Vagina (tissue), 2 donors: ENCODE results near the gene SYP. TPM values are rescaled to one million over a fixed set of nuclear protein-coding genes. Genes with fewer than 3 reads are reported as not detected.

Source experiments
- DNase-seq, 2 donors: peaks; one replicate each; pipeline ENCODE4 v3.0.0-alpha.2; 2017; ENCODE audit errors: extremely low spot score in 2 of 2
- H3K27ac ChIP-seq: fragments of 200-600 bp; sonication (generic); one replicate; pipeline ENCODE4 v1.5.1; 2019
- H3K27me3 ChIP-seq: fragments of 200-600 bp; sonication (generic); one replicate; pipeline ENCODE4 v1.5.1; 2019
- H3K36me3 ChIP-seq, 2 donors: fragments of 200-600 bp; sonication (generic); one replicate each; pipeline ENCODE4 v1.5.1; 2017 to 2019
- H3K4me1 ChIP-seq: fragments of 200-600 bp; sonication (generic); one replicate; pipeline ENCODE4 v1.5.1; 2019
- H3K4me3 ChIP-seq, 2 donors: fragments of 200-600 bp; sonication (generic); 1 replicate in 1 of 2; 2 replicates in 1 of 2; pipeline ENCODE4 v1.5.1; 2016 to 2019
- H3K9me3 ChIP-seq: fragments of 200-600 bp; sonication (generic); one replicate; pipeline ENCODE4 v1.5.1; 2019
- CTCF ChIP-seq, 3 experiments: fragments of 450-650 bp in 2 of 3; fragments of 200-600 bp in 1 of 3; sonication (generic) in 1 of 3; IDR thresholded peaks; one replicate each; pipeline ENCODE4 v1.5.1; 2017 to 2019; ENCODE audit warnings: antibody characterized with exemption in 3 of 3, mild to moderate bottlenecking in 2 of 3, moderate library complexity in 2 of 3
- POLR2A ChIP-seq, 2 donors: fragments of 450-650 bp; IDR thresholded peaks; one replicate each; pipeline ENCODE4 v1.6.1; 2017; ENCODE audit warnings: antibody characterized with exemption in 2 of 2, mild to moderate bottlenecking in 2 of 2, moderate library complexity in 2 of 2
- POLR2AphosphoS5 ChIP-seq, 2 donors: sonication (generic); formaldehyde crosslinking; IDR thresholded peaks; one replicate each; pipeline ENCODE4 v1.9.0; 2017; ENCODE audit warnings: antibody characterized with exemption in 2 of 2, mild to moderate bottlenecking in 2 of 2, low read depth in 1 of 2; ENCODE audit not compliant: insufficient read depth in 1 of 2
- intact Hi-C: fragments of 100-400 bp; cut with DNase I; formaldehyde crosslinking; loops from one replicate; pipeline ENCODE4 v1.15.1; 2023
- total RNA-seq: library from RNA; depleted of rRNA; stranded (reverse); fragments of >200 nt; gene quantifications from one replicate; pipeline ENCODE4 v1.2.3, GENCODE V29; 2016

SYP gene
- total RNA-seq, 1 donor from 2014 or later, result 11.0 TPM

- no peak for TF ChIP-seq POLR2A (IDR thresholded peaks at IDR 0.05)
- Histone ChIP-seq H3K4me1 (no peaks in the 10 kb centered on the region), H3K27me3 (no peaks in the 10 kb centered on the region), H3K9me3 (no peaks in the 10 kb centered on the region), H3K36me3 (peaks cover 0 to 20% of the 10 kb centered on the region in 2 donors), H3K4me3 (no peak overlapping the region), H3K27ac (no peak overlapping the region)
- intact Hi-C loops, result no loop called here
- DNase-seq, result no peak
Observed at GRCh38 chrX:49247346-49247745, 47.4 kb upstream of the SYP start.

GRCh38 chrX:49246541-49246940 lies 46.5 kb upstream of the SYP start:
- intact Hi-C loops, result no loop called here
- DNase-seq, result no peak
- H3K4me1 ChIP-seq, result no peaks in the 10 kb centered on the region
- TF ChIP-seq POLR2A (IDR thresholded peaks at IDR 0.05) (no peak), POLR2AphosphoS5 (IDR thresholded peaks at IDR 0.05; ENCODE audit: insufficient read depth in 1 of 2, low read depth in 1 of 2) (no peak), CTCF (IDR thresholded peaks at IDR 0.05) (no peak)
- no peak overlapping the region for H3K27ac ChIP-seq
- H3K27me3 ChIP-seq, result no peaks in the 10 kb centered on the region
- H3K9me3 ChIP-seq, result no peaks in the 10 kb centered on the region
- no peak overlapping the region for H3K4me3 ChIP-seq
- peaks cover 0 to 20% of the 10 kb centered on the region in 2 donors for H3K36me3 ChIP-seq

- intact Hi-C loops, result no loop called here
- DNase-seq, result no peak
- H3K36me3 ChIP-seq, result peaks cover 0 to 18% of the 10 kb centered on the region in 2 donors
Observed at GRCh38 chrX:49244207-49244606, 44.2 kb upstream of the SYP start.

GRCh38 chrX:49243166-49243565 lies 43.2 kb upstream of the SYP start:
- Histone ChIP-seq H3K36me3 (peaks cover 0 to 13% of the 10 kb centered on the region in 2 donors), H3K27me3 (no peaks in the 10 kb centered on the region)
- intact Hi-C loops, result no loop called here

More at GRCh38 chrX:49244207-49244606, 44.2 kb upstream of the SYP start:
- TF ChIP-seq CTCF (IDR thresholded peaks at IDR 0.05) (no peak), POLR2AphosphoS5 (IDR thresholded peaks at IDR 0.05; ENCODE audit: insufficient read depth in 1 of 2, low read depth in 1 of 2) (no peak), POLR2A (IDR thresholded peaks at IDR 0.05) (no peak)
- Histone ChIP-seq H3K27ac (no peak overlapping the region), H3K4me1 (no peaks in the 10 kb centered on the region), H3K27me3 (no peaks in the 10 kb centered on the region), H3K4me3 (no peak overlapping the region), H3K9me3 (no peaks in the 10 kb centered on the region)

GRCh38 chrX:49242545-49243066 lies 42.6 kb upstream of the SYP start:
- Histone ChIP-seq H3K27me3 (no peaks in the 10 kb centered on the region), H3K9me3 (no peaks in the 10 kb centered on the region), H3K4me1 (no peaks in the 10 kb centered on the region), H3K4me3 (no peak overlapping the region), H3K36me3 (peaks cover 0 to 10% of the 10 kb centered on the region in 2 donors), H3K27ac (no peak overlapping the region)
- no peak for DNase-seq
- TF ChIP-seq CTCF (IDR thresholded peaks at IDR 0.05) (no peak), POLR2A (IDR thresholded peaks at IDR 0.05) (no peak), POLR2AphosphoS5 (IDR thresholded peaks at IDR 0.05; ENCODE audit: insufficient read depth in 1 of 2, low read depth in 1 of 2) (no peak)
- intact Hi-C loops, result no loop called here

More at GRCh38 chrX:49243166-49243565, 43.2 kb upstream of the SYP start:
- Histone ChIP-seq H3K4me3 (no peak overlapping the region), H3K27ac (no peak overlapping the region), H3K9me3 (no peaks in the 10 kb centered on the region), H3K4me1 (no peaks in the 10 kb centered on the region)
- TF ChIP-seq POLR2AphosphoS5 (IDR thresholded peaks at IDR 0.05; ENCODE audit: insufficient read depth in 1 of 2, low read depth in 1 of 2) (no peak), POLR2A (IDR thresholded peaks at IDR 0.05) (no peak), CTCF (IDR thresholded peaks at IDR 0.05) (no peak)
- DNase-seq, result no peak
